RWPE1 (cell line): ENCODE data around the gene ADCY5.

Source experiments
- CTCF ChIA-PET: fragments of 350-600 bp; sonication (Branson Sonifier 250); formaldehyde crosslinking; extraction: SDS; loops from one replicate; lab custom pipeline; 2021; lab: Yijun Ruan, JAX
- POLR2A ChIA-PET: fragments of 400-600 bp; formaldehyde crosslinking; extraction: SDS; loops from one replicate; lab custom pipeline; 2020; ENCODE audit warnings: antibody characterized with exemption; ENCODE audit not compliant: low non-redundant PET; lab: Yijun Ruan, JAX
- DNase-seq: peaks from one replicate; pipeline ENCODE4 v3.0.0; 2012; ENCODE audit warnings: low spot score
- H3K27ac ChIP-seq: fragments of 450-650 bp; 2 replicates; pipeline ENCODE4 v1.5.1; 2017
- CTCF ChIP-seq: fragments of 450-650 bp; conservative IDR thresholded peaks from 2 replicates; pipeline ENCODE4 v1.5.1; 2017; ENCODE audit warnings: low read depth, mild to moderate bottlenecking

The ADCY5 gene

GRCh38 chr3:123397921-123398785, 50.7 kb downstream of the ADCY5 start:
- ChIA-PET CTCF (interaction anchor here (0.6 kb wide), 1 partner anchor 51 kb away, joined by 3 read pairs; the partner anchor contains the start of gene ADCY5), POLR2A (no interaction called here)
- no peak for DNase-seq
- TF ChIP-seq CTCF, result no peak
- no peak overlapping the region for H3K27ac ChIP-seq

- no peak overlapping the region for H3K27ac ChIP-seq
- no peak for TF ChIP-seq CTCF
- DNase-seq, result no peak
- CTCF ChIA-PET, result interaction anchor here (0.6 kb wide), 2 partner anchors 52 to 877 kb away, joined by 3 to 5 read pairs; partner anchors contain the start of gene ADCY5
- POLR2A ChIA-PET, result no interaction called here
These were observed 51.8 kb downstream of the ADCY5 start for GRCh38 chr3:123397050-123397590.

- H3K27ac ChIP-seq, result no peak overlapping the region
- ChIA-PET CTCF (interaction anchor here (0.6 kb wide), 1 partner anchor 876 kb away, joined by 5 read pairs; no protein-coding TSS in a partner anchor), POLR2A (no interaction called here)
- peak; percentile 22 for DNase-seq
- no peak for TF ChIP-seq CTCF
These were observed 52.5 kb downstream of the ADCY5 start for GRCh38 chr3:123396171-123397049.

- ChIA-PET POLR2A (no interaction called here), CTCF (no interaction called here)
- DNase-seq, result no peak
- TF ChIP-seq CTCF, result no peak
- H3K27ac ChIP-seq, result no peak overlapping the region
These were observed 53.7 kb downstream of the ADCY5 start for GRCh38 chr3:123395235-123395634.

GRCh38 chr3:123394391-123395020, 54.4 kb downstream of the ADCY5 start:
- no peak for TF ChIP-seq CTCF
- no peak for DNase-seq
- ChIA-PET CTCF (interaction anchor here (0.7 kb wide), 1 partner anchor 16 kb away, joined by 3 read pairs; no protein-coding TSS in a partner anchor), POLR2A (no interaction called here)
- H3K27ac ChIP-seq, result no peak overlapping the region
